WTC11 (cell line): ENCODE measurements around the gene CCDC157. TPM values are rescaled to one million over a fixed set of nuclear protein-coding genes. Genes with fewer than 3 reads are reported as not detected.

Source experiments
- ATAC-seq: fragments of 200-7000 bp; cut with Tn5 transposase; 2 replicates; pipeline ENCODE4 v1.10.0; 2021; ENCODE audit warnings: mild to moderate bottlenecking, moderate library complexity
- CTCF ChIA-PET: fragments of 300-600 bp; sonication (Branson Sonifier 250); formaldehyde crosslinking; loops from one replicate; lab custom pipeline; 2021; ENCODE audit warnings: antibody characterized with exemption; lab: Charles Lee
- POLR2A ChIA-PET: fragments of 350-600 bp; sonication (Branson Sonifier 250); formaldehyde crosslinking; loops from one replicate; lab custom pipeline; 2021; ENCODE audit warnings: antibody characterized with exemption; lab: Charles Lee
- DNase-seq: peaks from one replicate; pipeline ENCODE4 v3.0.0; 2021; ENCODE audit warnings: low spot score
- H3K27ac Mint-ChIP-seq: 2 replicates; pipeline ENCODE4 v1.8.0; 2021; ENCODE audit warnings: mixed read lengths
- H3K27me3 Mint-ChIP-seq: 2 replicates; pipeline ENCODE4 v1.8.0; 2021; ENCODE audit warnings: low read depth, mild to moderate bottlenecking, moderate library complexity, mixed read lengths
- H3K36me3 Mint-ChIP-seq: 2 replicates; pipeline ENCODE4 v1.8.0; 2021; ENCODE audit warnings: mixed read lengths
- H3K4me1 Mint-ChIP-seq: 2 replicates; pipeline ENCODE4 v1.8.0; 2022; ENCODE audit warnings: mixed read lengths
- H3K4me3 Mint-ChIP-seq: 2 replicates; pipeline ENCODE4 v1.8.0; 2021; ENCODE audit warnings: mild to moderate bottlenecking, moderate library complexity, mixed read lengths
- H3K9me3 Mint-ChIP-seq: 2 replicates; pipeline ENCODE4 v1.8.0; 2021; ENCODE audit warnings: mixed read lengths
- CBFB ChIP-seq: sonication (generic); formaldehyde crosslinking; IDR thresholded peaks from 2 replicates; pipeline ENCODE4 v1.8.1; 2022; ENCODE audit warnings: mild to moderate bottlenecking, low read depth, missing genetic modification reagents
- CREM ChIP-seq: sonication (generic); formaldehyde crosslinking; IDR thresholded peaks from 2 replicates; pipeline ENCODE4 v1.8.1; 2022; ENCODE audit warnings: mild to moderate bottlenecking, missing genetic modification reagents, moderate library complexity
- ELF4 ChIP-seq: sonication (generic); formaldehyde crosslinking; IDR thresholded peaks from 2 replicates; pipeline ENCODE4 v1.8.1; 2022; ENCODE audit warnings: low read depth, mild to moderate bottlenecking, moderate library complexity, missing genetic modification reagents
- GABPB1 ChIP-seq: sonication (generic); formaldehyde crosslinking; IDR thresholded peaks from 2 replicates; pipeline ENCODE4 v1.8.1; 2023; ENCODE audit warnings: mild to moderate bottlenecking, missing genetic modification reagents
- JAZF1 ChIP-seq: fragments of 250-450 bp; sonication (Bioruptor Pico); IDR thresholded peaks from 2 replicates; pipeline ENCODE4 v1.9.0; 2021; ENCODE audit warnings: moderate library complexity, mild to moderate bottlenecking, inconsistent platforms
- MXD4 ChIP-seq: fragments of 250-450 bp; sonication (Bioruptor Pico); IDR thresholded peaks from 2 replicates; pipeline ENCODE4 v1.8.0; 2021; ENCODE audit warnings: mild to moderate bottlenecking, moderate library complexity, borderline replicate concordance
- NR1H2 ChIP-seq: sonication (generic); formaldehyde crosslinking; IDR thresholded peaks from 2 replicates; pipeline ENCODE4 v1.9.0; 2021; ENCODE audit warnings: mild to moderate bottlenecking, moderate library complexity, missing genetic modification reagents
- RELA ChIP-seq: sonication (generic); formaldehyde crosslinking; IDR thresholded peaks from 2 replicates; pipeline ENCODE4 v1.8.1; 2022; ENCODE audit warnings: missing genetic modification reagents, mild to moderate bottlenecking, borderline replicate concordance
- SP1 ChIP-seq: sonication (generic); formaldehyde crosslinking; conservative IDR thresholded peaks from 2 replicates; pipeline ENCODE4 v1.8.1; 2022; ENCODE audit warnings: missing genetic modification reagents
- ZNF138 ChIP-seq: sonication (generic); formaldehyde crosslinking; conservative IDR thresholded peaks from 2 replicates; pipeline ENCODE4 v1.8.1; 2022; ENCODE audit warnings: mild to moderate bottlenecking, moderate library complexity, missing genetic modification reagents
- total RNA-seq: library from RNA; stranded (reverse); gene quantifications from 3 replicates; pipeline ENCODE4 v1.2.3, GENCODE V29; 2021
- TF ChIP-seq, protein P1 (sequence below): sonication (generic); formaldehyde crosslinking; IDR thresholded peaks from 2 replicates; pipeline ENCODE4 v1.8.0; 2023; ENCODE audit warnings: mild to moderate bottlenecking, missing genetic modification reagents
- TF ChIP-seq, protein P2 (sequence below): sonication (generic); formaldehyde crosslinking; conservative IDR thresholded peaks from 2 replicates; pipeline ENCODE4 v1.8.1; 2023; ENCODE audit warnings: mild to moderate bottlenecking, low read depth, missing genetic modification reagents, moderate library complexity
- TF ChIP-seq, protein P3 (sequence below): fragments of 250-450 bp; sonication (Bioruptor Pico); IDR thresholded peaks from 2 replicates; pipeline ENCODE4 v2.1.2; 2022; ENCODE audit warnings: mild to moderate bottlenecking, moderate library complexity
- TF ChIP-seq, protein P4 (sequence below): sonication (generic); formaldehyde crosslinking; IDR thresholded peaks from 2 replicates; pipeline ENCODE4 v1.8.1; 2022; ENCODE audit warnings: low read depth, missing genetic modification reagents, borderline replicate concordance
- TF ChIP-seq, protein P5 (sequence below): sonication (generic); formaldehyde crosslinking; IDR thresholded peaks from 2 replicates; pipeline ENCODE4 v1.8.0; 2022; ENCODE audit warnings: mild to moderate bottlenecking, missing genetic modification reagents
- TF ChIP-seq, protein P6 (sequence below): fragments of 250-450 bp; sonication (Bioruptor Pico); IDR thresholded peaks from 2 replicates; pipeline ENCODE4 v1.9.0; 2021; ENCODE audit warnings: mild to moderate bottlenecking
- TF ChIP-seq, protein P7 (sequence below): sonication (generic); formaldehyde crosslinking; IDR thresholded peaks from 2 replicates; pipeline ENCODE4 v1.8.0; 2022; ENCODE audit warnings: mild to moderate bottlenecking, missing genetic modification reagents
- TF ChIP-seq, protein P8 (sequence below): sonication (generic); formaldehyde crosslinking; IDR thresholded peaks from 2 replicates; pipeline ENCODE4 v1.8.1; 2022; ENCODE audit warnings: missing genetic modification reagents, borderline replicate concordance
- TF ChIP-seq, protein P9 (sequence below): fragments of 250-450 bp; sonication (Bioruptor Pico); IDR thresholded peaks from 2 replicates; pipeline ENCODE4 v1.9.0; 2021; ENCODE audit warnings: mild to moderate bottlenecking

The CCDC157 gene
- total RNA-seq, 1 experiment from 2014 or later, result 6.5 TPM

DNA sequence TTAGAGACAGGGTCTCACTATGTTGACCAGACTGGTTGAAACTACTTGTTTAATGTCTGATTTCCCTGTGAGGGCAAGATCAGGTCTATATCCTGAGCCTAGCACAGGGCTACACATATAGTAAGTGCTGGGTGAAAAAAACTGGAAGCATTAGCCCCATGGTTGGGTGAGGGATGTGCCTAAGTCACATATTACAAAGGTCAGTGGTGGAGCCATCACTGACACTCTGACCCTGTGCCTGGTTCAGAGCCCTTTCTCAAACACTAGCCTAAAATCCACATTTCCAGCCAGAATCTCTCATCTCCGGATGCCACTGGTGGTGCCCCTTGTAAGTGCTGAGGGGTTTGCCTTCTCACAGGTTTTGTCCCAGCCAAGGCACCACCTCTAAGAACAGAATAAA, 39.0 kb upstream of the CCDC157 start (continued):
- TF ChIP-seq, protein P1, sequence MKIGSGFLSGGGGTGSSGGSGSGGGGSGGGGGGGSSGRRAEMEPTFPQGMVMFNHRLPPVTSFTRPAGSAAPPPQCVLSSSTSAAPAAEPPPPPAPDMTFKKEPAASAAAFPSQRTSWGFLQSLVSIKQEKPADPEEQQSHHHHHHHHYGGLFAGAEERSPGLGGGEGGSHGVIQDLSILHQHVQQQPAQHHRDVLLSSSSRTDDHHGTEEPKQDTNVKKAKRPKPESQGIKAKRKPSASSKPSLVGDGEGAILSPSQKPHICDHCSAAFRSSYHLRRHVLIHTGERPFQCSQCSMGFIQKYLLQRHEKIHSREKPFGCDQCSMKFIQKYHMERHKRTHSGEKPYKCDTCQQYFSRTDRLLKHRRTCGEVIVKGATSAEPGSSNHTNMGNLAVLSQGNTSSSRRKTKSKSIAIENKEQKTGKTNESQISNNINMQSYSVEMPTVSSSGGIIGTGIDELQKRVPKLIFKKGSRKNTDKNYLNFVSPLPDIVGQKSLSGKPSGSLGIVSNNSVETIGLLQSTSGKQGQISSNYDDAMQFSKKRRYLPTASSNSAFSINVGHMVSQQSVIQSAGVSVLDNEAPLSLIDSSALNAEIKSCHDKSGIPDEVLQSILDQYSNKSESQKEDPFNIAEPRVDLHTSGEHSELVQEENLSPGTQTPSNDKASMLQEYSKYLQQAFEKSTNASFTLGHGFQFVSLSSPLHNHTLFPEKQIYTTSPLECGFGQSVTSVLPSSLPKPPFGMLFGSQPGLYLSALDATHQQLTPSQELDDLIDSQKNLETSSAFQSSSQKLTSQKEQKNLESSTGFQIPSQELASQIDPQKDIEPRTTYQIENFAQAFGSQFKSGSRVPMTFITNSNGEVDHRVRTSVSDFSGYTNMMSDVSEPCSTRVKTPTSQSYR, result no peak
- TF ChIP-seq MXD4 (CRISPR knock-in tag) (no peak), ELF4 (CRISPR knock-in tag) (no peak), NR1H2 (CRISPR knock-in tag) (no peak), SP1 (CRISPR knock-in tag) (no peak)
- TF ChIP-seq, protein P2, sequence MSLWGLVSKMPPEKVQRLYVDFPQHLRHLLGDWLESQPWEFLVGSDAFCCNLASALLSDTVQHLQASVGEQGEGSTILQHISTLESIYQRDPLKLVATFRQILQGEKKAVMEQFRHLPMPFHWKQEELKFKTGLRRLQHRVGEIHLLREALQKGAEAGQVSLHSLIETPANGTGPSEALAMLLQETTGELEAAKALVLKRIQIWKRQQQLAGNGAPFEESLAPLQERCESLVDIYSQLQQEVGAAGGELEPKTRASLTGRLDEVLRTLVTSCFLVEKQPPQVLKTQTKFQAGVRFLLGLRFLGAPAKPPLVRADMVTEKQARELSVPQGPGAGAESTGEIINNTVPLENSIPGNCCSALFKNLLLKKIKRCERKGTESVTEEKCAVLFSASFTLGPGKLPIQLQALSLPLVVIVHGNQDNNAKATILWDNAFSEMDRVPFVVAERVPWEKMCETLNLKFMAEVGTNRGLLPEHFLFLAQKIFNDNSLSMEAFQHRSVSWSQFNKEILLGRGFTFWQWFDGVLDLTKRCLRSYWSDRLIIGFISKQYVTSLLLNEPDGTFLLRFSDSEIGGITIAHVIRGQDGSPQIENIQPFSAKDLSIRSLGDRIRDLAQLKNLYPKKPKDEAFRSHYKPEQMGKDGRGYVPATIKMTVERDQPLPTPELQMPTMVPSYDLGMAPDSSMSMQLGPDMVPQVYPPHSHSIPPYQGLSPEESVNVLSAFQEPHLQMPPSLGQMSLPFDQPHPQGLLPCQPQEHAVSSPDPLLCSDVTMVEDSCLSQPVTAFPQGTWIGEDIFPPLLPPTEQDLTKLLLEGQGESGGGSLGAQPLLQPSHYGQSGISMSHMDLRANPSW (CRISPR knock-in tag), result no peak
- TF ChIP-seq, protein P3, sequence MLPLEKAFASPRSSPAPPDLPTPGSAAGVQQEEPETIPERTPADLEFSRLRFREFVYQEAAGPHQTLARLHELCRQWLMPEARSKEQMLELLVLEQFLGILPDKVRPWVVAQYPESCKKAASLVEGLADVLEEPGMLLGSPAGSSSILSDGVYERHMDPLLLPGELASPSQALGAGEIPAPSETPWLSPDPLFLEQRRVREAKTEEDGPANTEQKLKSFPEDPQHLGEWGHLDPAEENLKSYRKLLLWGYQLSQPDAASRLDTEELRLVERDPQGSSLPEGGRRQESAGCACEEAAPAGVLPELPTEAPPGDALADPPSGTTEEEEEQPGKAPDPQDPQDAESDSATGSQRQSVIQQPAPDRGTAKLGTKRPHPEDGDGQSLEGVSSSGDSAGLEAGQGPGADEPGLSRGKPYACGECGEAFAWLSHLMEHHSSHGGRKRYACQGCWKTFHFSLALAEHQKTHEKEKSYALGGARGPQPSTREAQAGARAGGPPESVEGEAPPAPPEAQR, result no peak

DNA sequence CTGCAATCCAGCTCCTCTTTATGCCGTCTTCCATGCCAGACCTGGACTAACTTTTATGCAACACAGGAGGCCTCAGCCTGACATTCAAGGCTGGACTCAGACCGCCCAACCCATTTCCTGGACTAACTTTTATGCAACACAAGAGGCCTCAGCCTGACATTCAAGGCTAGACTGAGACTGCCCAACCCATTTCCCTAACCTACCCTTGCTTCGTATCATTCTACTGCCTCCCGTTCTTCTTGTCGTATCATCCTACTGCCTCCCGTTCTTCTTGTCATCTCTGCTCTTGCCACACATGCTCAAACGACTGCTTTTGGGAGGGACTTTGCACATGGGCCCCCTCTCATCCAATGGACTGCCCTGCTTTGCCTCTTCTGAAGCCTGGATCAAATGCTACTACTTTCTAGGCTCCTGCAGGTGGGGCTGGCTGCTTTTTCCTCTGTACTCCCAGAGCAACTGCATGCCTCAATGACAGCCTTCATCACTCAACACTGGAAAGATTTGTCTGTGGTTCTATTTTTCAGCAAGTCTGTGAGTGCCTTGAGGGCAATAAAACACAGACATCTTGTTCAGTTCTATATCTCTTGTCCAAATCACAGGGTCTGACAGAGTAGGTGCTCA, 37.9 kb upstream of the CCDC157 start:
- Mint-ChIP-seq H3K4me3 (no peak overlapping the region), H3K27ac (no peak overlapping the region), H3K4me1 (no peaks in the 10 kb centered on the region; the same call in 1 of the 2 replicates), H3K36me3 (no peaks in the 10 kb centered on the region), H3K27me3 (no peaks in the 10 kb centered on the region), H3K9me3 (no peaks in the 10 kb centered on the region)
- no peak for DNase-seq
- peak; percentile 78 for ATAC-seq
- POLR2A ChIA-PET, result no interaction called here
- CTCF ChIA-PET, result interaction anchor here (1.2 to 3.4 kb wide), 3 partner anchors 8 to 68 kb away, joined by 3 to 13 read pairs (median 7); partner anchors contain the start of genes RNF215 and TBC1D10A
- TF ChIP-seq RELA (CRISPR knock-in tag) (no peak), CBFB (CRISPR knock-in tag) (no peak), ZNF138 (CRISPR knock-in tag) (no peak), GABPB1 (no peak), JAZF1 (CRISPR knock-in tag) (no peak), CREM (CRISPR knock-in tag) (no peak)
- TF ChIP-seq, protein P4, sequence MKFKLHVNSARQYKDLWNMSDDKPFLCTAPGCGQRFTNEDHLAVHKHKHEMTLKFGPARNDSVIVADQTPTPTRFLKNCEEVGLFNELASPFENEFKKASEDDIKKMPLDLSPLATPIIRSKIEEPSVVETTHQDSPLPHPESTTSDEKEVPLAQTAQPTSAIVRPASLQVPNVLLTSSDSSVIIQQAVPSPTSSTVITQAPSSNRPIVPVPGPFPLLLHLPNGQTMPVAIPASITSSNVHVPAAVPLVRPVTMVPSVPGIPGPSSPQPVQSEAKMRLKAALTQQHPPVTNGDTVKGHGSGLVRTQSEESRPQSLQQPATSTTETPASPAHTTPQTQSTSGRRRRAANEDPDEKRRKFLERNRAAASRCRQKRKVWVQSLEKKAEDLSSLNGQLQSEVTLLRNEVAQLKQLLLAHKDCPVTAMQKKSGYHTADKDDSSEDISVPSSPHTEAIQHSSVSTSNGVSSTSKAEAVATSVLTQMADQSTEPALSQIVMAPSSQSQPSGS (CRISPR knock-in tag), result no peak
- TF ChIP-seq, protein P5, sequence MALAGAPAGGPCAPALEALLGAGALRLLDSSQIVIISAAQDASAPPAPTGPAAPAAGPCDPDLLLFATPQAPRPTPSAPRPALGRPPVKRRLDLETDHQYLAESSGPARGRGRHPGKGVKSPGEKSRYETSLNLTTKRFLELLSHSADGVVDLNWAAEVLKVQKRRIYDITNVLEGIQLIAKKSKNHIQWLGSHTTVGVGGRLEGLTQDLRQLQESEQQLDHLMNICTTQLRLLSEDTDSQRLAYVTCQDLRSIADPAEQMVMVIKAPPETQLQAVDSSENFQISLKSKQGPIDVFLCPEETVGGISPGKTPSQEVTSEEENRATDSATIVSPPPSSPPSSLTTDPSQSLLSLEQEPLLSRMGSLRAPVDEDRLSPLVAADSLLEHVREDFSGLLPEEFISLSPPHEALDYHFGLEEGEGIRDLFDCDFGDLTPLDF (CRISPR knock-in tag), result no peak
- TF ChIP-seq, protein P6, sequence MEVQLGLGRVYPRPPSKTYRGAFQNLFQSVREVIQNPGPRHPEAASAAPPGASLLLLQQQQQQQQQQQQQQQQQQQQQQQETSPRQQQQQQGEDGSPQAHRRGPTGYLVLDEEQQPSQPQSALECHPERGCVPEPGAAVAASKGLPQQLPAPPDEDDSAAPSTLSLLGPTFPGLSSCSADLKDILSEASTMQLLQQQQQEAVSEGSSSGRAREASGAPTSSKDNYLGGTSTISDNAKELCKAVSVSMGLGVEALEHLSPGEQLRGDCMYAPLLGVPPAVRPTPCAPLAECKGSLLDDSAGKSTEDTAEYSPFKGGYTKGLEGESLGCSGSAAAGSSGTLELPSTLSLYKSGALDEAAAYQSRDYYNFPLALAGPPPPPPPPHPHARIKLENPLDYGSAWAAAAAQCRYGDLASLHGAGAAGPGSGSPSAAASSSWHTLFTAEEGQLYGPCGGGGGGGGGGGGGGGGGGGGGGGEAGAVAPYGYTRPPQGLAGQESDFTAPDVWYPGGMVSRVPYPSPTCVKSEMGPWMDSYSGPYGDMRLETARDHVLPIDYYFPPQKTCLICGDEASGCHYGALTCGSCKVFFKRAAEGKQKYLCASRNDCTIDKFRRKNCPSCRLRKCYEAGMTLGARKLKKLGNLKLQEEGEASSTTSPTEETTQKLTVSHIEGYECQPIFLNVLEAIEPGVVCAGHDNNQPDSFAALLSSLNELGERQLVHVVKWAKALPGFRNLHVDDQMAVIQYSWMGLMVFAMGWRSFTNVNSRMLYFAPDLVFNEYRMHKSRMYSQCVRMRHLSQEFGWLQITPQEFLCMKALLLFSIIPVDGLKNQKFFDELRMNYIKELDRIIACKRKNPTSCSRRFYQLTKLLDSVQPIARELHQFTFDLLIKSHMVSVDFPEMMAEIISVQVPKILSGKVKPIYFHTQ, result no peak
- TF ChIP-seq, protein P7, sequence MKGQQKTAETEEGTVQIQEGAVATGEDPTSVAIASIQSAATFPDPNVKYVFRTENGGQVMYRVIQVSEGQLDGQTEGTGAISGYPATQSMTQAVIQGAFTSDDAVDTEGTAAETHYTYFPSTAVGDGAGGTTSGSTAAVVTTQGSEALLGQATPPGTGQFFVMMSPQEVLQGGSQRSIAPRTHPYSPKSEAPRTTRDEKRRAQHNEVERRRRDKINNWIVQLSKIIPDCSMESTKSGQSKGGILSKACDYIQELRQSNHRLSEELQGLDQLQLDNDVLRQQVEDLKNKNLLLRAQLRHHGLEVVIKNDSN (CRISPR knock-in tag), result no peak
- TF ChIP-seq, protein P8, sequence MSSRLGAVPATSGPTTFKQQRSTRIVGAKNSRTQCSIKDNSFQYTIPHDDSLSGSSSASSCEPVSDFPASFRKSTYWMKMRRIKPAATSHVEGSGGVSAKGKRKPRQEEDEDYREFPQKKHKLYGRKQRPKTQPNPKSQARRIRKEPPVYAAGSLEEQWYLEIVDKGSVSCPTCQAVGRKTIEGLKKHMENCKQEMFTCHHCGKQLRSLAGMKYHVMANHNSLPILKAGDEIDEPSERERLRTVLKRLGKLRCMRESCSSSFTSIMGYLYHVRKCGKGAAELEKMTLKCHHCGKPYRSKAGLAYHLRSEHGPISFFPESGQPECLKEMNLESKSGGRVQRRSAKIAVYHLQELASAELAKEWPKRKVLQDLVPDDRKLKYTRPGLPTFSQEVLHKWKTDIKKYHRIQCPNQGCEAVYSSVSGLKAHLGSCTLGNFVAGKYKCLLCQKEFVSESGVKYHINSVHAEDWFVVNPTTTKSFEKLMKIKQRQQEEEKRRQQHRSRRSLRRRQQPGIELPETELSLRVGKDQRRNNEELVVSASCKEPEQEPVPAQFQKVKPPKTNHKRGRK (CRISPR knock-in tag), result no peak
- TF ChIP-seq, protein P9, sequence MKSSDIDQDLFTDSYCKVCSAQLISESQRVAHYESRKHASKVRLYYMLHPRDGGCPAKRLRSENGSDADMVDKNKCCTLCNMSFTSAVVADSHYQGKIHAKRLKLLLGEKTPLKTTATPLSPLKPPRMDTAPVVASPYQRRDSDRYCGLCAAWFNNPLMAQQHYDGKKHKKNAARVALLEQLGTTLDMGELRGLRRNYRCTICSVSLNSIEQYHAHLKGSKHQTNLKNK (CRISPR knock-in tag), result no peak
